ENCODE data around the gene MYL5. TPM values are rescaled to one million over a fixed set of nuclear protein-coding genes. Genes with fewer than 3 reads are reported as not detected.
"Not testable (repeated sequence)": the region's sequence is repeated elsewhere in the genome, so short reads cannot be mapped to it uniquely, and the experiment has no call there.

The MYL5 gene
- total RNA-seq, 1 experiment from 2014 or later = 29.8 TPM

DNA sequence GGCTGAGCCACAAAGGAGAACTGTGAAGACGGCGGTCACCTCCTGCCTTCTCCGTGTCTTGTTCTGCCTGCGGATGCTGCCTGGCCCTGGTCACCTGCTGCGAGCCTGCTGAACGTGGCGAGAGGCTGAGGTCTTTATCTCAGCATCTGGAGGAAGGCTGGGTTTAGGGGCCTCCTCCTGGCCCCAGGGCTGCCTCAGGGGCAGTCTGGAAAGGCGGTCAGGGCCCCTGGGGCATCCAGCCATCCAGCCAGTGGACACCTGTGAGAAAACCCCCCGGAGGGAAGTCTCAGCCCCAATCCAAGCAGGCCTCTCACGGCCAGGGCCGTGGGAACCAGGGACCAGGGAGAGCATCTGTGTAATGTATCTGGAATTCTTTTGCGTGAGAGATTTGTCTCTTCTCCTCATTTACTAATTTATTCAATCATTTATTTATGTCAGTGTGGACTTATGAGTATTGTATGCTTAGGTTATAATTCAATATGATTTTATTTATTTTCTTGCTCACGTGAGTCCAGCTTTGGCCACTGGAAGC, 37.6 kb upstream of the MYL5 start:
- CTCF ChIA-PET = no interaction called here
- intact Hi-C loops (cut with micrococcal nuclease; ENCODE audit: unreplicated experiment) = no loop called here
- TF ChIP-seq EZH2 (IDR thresholded peaks at IDR 0.05; ENCODE audit: low read depth) (no peak), CTCF (conservative IDR thresholded peaks at IDR 0.05) (no peak)
- POLR2A ChIA-PET (ENCODE audit: unreplicated experiment) = no interaction called here
- Histone ChIP-seq H3F3A (ENCODE audit: insufficient read depth, low read depth) (no peaks in the 10 kb centered on the region), H2AFZ (no peak overlapping the region; the same call in 1 of the 2 replicates), H3K79me2 (ENCODE audit: low read depth) (no peaks in the 10 kb centered on the region), H3K27me3 (ENCODE audit: insufficient read depth, low read depth) (peaks cover 80% of the 10 kb centered on the region), H3K4me1 (replicated peaks; ENCODE audit: insufficient read depth) (no peaks in the 10 kb centered on the region), H3K9me3 (ENCODE audit: insufficient read depth, low read depth) (peaks cover 1% of the 10 kb centered on the region; the same call in 1 of the 2 replicates), H3K4me2 (no peak overlapping the region), H3K9me2 (ENCODE audit: insufficient read depth) (no peaks in the 10 kb centered on the region), H3K4me3 (no peak overlapping the region), H3K36me3 (ENCODE audit: low read depth) (no peaks in the 10 kb centered on the region), H4K20me1 (ENCODE audit: insufficient read depth) (no peaks in the 10 kb centered on the region), H3K27ac (no peak overlapping the region)
- DNase-seq = no peak
- BruUV-seq (replicated peaks) = no TSS peak

- H4K20me1 ChIP-seq (ENCODE audit: insufficient read depth) = no peaks in the 10 kb centered on the region
- no peaks in the 10 kb centered on the region for H3F3A ChIP-seq (ENCODE audit: insufficient read depth, low read depth)
- H3K4me2 ChIP-seq = no peak overlapping the region
- H3K4me3 ChIP-seq = no peak overlapping the region
- H3K36me3 ChIP-seq (ENCODE audit: low read depth) = no peaks in the 10 kb centered on the region
- H3K9me3 ChIP-seq (ENCODE audit: insufficient read depth, low read depth) = peaks cover 5% of the 10 kb centered on the region; the same call in 1 of the 2 replicates
- BruUV-seq (replicated peaks) = no TSS peak
- peaks cover 78% of the 10 kb centered on the region for H3K27me3 ChIP-seq (ENCODE audit: insufficient read depth, low read depth)
- intact Hi-C loops (cut with micrococcal nuclease; ENCODE audit: unreplicated experiment) = no loop called here
- TF ChIP-seq EZH2 (IDR thresholded peaks at IDR 0.05; ENCODE audit: low read depth) (no peak), CTCF (conservative IDR thresholded peaks at IDR 0.05) (no peak)
- no peaks in the 10 kb centered on the region for H3K79me2 ChIP-seq (ENCODE audit: low read depth)
- DNase-seq = no peak
- ChIA-PET CTCF (no interaction called here), POLR2A (ENCODE audit: unreplicated experiment) (no interaction called here)
- H3K27ac ChIP-seq = no peak overlapping the region
- H2AFZ ChIP-seq = no peak overlapping the region
- no peaks in the 10 kb centered on the region for H3K9me2 ChIP-seq (ENCODE audit: insufficient read depth)
- H3K4me1 ChIP-seq (replicated peaks; ENCODE audit: insufficient read depth) = no peaks in the 10 kb centered on the region
Measured at GRCh38 chr4:637536-638280, 36.6 kb upstream of the MYL5 start.

GRCh38 chr4:642366-642765, 32.0 kb upstream of the MYL5 start:
- intact Hi-C loops (cut with micrococcal nuclease; ENCODE audit: unreplicated experiment); H2AFZ ChIP-seq; H3K4me2 ChIP-seq; H3F3A ChIP-seq (ENCODE audit: insufficient read depth, low read depth); H3K27ac ChIP-seq; H3K4me1 ChIP-seq (replicated peaks; ENCODE audit: insufficient read depth); DNase-seq; H3K4me3 ChIP-seq; POLR2A ChIA-PET (ENCODE audit: unreplicated experiment); BruUV-seq (replicated peaks); H3K79me2 ChIP-seq (ENCODE audit: low read depth); H4K20me1 ChIP-seq (ENCODE audit: insufficient read depth); H3K9me3 ChIP-seq (ENCODE audit: insufficient read depth, low read depth); H3K36me3 ChIP-seq (ENCODE audit: low read depth); H3K9me2 ChIP-seq (ENCODE audit: insufficient read depth): not testable (repeated sequence)
- CTCF ChIA-PET = interaction anchor here (0.7 kb wide), 2 partner anchors 24 to 58 kb away, joined by 5 to 11 read pairs; no protein-coding TSS in a partner anchor
- peaks cover 84% of the 10 kb centered on the region for H3K27me3 ChIP-seq (ENCODE audit: insufficient read depth, low read depth)

All from PC-9 (cell line).